Activated B cell treated with CpG ODN at 0.5 μM for 24 hours (primary cell): ENCODE measurements around the gene GTF2H1. TPM values are rescaled to one million over a fixed set of nuclear protein-coding genes. Genes with fewer than 3 reads are reported as not detected.
"Not testable (repeated sequence)": the region's sequence is repeated elsewhere in the genome, so short reads cannot be mapped to it uniquely, and the experiment has no call there.

ENCODE experiments used
- ATAC-seq: fragments of 200-7000 bp; cut with Tn5 transposase; one replicate; pipeline ENCODE4 v1.10.0; 2021; ENCODE audit warnings: low read depth, mild to moderate bottlenecking, moderate library complexity
- CTCF ChIA-PET: fragments of 350-600 bp; sonication (Branson Sonifier 250); formaldehyde crosslinking; loops from one replicate; lab custom pipeline; 2021; ENCODE audit warnings: antibody characterized with exemption; lab: Charles Lee
- POLR2A ChIA-PET: fragments of 350-600 bp; sonication (Branson Sonifier 250); formaldehyde crosslinking; loops from one replicate; lab custom pipeline; 2021; ENCODE audit warnings: antibody characterized with exemption; lab: Charles Lee
- DNase-seq: peaks from one replicate; pipeline ENCODE4 v3.0.0; 2022
- H3K27ac Mint-ChIP-seq: one replicate; pipeline ENCODE4 v1.8.0; 2020; ENCODE audit warnings: mixed read lengths
- H3K27me3 Mint-ChIP-seq: one replicate; pipeline ENCODE4 v1.8.0; 2021; ENCODE audit warnings: mixed read lengths
- H3K36me3 Mint-ChIP-seq: one replicate; pipeline ENCODE4 v1.8.0; 2021; ENCODE audit warnings: low read depth, mixed read lengths
- H3K4me1 Mint-ChIP-seq: one replicate; pipeline ENCODE4 v1.8.0; 2021; ENCODE audit warnings: mixed read lengths
- H3K4me3 Mint-ChIP-seq: one replicate; pipeline ENCODE4 v1.8.0; 2020; ENCODE audit warnings: mild to moderate bottlenecking, mixed read lengths
- H3K9me3 Mint-ChIP-seq: one replicate; pipeline ENCODE4 v1.8.0; 2020; ENCODE audit warnings: mixed read lengths
- intact Hi-C: fragments of 100-400 bp; cut with micrococcal nuclease; formaldehyde crosslinking; loops from one replicate; pipeline ENCODE4 v1.15.1; 2024
- total RNA-seq: library from RNA; stranded (reverse); gene quantifications from 2 replicates; pipeline ENCODE4 v1.2.3, GENCODE V29; 2022
- TF ChIP-seq, protein P1 (sequence below): fragments of 200-600 bp; IDR thresholded peaks from one replicate; pipeline ENCODE4 v1.8.0; 2022; ENCODE audit warnings: antibody characterized with exemption, mild to moderate bottlenecking

Gene GTF2H1
- total RNA-seq, 1 donor from 2014 or later = 71.5 TPM

DNA sequence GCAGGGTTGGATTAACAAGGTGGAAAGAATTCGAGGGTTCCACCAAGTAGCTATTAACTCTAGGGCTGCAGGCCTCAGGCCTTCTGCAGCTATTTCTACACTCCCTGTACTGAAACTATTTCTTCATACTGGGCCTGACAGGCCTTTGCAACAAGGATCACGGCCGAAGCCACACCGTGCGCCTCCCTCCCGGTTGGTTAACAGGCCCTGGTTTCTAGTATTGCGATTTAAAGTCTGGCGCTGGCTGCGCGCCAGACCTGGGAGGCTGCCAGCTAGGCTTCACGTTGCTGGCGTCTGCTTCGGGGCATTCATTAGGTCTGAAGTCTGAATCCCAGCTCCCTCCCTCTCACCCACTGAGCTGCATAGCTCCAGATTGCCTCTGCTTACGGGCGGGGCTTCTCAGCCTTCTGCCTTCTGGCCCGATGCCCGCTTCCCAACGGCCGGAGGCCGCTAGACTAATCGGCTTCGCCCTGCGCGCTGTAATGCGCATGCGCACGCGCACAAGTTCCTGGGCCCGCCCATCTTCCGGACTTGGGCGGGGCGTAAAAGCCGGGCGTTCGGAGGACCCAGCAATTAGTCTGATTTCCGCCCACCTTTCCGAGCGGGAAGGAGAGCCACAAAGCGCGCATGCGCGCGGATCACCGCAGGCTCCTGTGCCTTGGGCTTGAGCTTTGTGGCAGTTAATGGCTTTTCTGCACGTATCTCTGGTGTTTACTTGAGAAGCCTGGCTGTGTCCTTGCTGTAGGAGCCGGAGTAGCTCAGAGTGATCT is 73.6 kb downstream of the GTF2H1 start:
- intact Hi-C loops = loop anchor here (1.0 to 10.0 kb wide), 8 partner anchors 130 to 1969 kb away; partner anchors contain the start of genes C11orf58, HTATIP2, IGSF22 and SAAL1
- peak; percentile 76 for ATAC-seq
- peak overlapping the region; percentile 91 for H3K27ac Mint-ChIP-seq
- H3K36me3 Mint-ChIP-seq = peaks cover 58% of the 10 kb centered on the region
- H3K4me3 Mint-ChIP-seq = peak overlapping the region; percentile 96
- H3K9me3 Mint-ChIP-seq = no peaks in the 10 kb centered on the region
- peak; percentile 96 for DNase-seq
- H3K27me3 Mint-ChIP-seq = no peaks in the 10 kb centered on the region
- ChIA-PET POLR2A (interaction anchor here (0.7 to 6.5 kb wide), 17 partner anchors 12 to 383 kb away, joined by 3 to 154 read pairs (median 5); partner anchors contain the start of genes GTF2H1, HPS5, SAAL1 and SERGEF), CTCF (interaction anchor here (1.3 to 2.7 kb wide), 4 partner anchors 12 to 281 kb away, joined by 3 to 11 read pairs (median 8); partner anchors contain the start of gene HPS5)
- TF ChIP-seq, protein P1, sequence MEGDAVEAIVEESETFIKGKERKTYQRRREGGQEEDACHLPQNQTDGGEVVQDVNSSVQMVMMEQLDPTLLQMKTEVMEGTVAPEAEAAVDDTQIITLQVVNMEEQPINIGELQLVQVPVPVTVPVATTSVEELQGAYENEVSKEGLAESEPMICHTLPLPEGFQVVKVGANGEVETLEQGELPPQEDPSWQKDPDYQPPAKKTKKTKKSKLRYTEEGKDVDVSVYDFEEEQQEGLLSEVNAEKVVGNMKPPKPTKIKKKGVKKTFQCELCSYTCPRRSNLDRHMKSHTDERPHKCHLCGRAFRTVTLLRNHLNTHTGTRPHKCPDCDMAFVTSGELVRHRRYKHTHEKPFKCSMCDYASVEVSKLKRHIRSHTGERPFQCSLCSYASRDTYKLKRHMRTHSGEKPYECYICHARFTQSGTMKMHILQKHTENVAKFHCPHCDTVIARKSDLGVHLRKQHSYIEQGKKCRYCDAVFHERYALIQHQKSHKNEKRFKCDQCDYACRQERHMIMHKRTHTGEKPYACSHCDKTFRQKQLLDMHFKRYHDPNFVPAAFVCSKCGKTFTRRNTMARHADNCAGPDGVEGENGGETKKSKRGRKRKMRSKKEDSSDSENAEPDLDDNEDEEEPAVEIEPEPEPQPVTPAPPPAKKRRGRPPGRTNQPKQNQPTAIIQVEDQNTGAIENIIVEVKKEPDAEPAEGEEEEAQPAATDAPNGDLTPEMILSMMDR = no peak
- H3K4me1 Mint-ChIP-seq = peaks cover 18% of the 10 kb centered on the region

DNA sequence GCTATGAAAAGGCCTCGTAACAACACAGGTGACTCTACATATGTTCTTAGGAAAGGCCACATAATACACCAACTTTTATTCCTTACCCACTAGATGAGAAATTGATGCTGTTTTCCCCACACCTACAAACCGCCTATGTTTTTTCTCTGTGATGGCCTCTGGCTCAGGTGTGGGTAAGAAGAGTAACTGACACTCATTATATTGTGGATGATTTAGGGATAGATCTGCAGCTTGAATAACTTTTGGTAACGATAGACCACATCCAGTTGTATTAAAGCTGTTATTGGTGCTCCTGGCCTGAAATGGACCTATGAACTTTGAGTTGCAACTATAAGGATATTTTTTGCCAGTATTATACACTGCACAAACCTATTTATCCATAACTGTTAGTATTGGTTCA is 75.6 kb downstream of the GTF2H1 start:
- H3K4me1 Mint-ChIP-seq = peaks cover 18% of the 10 kb centered on the region
- H3K27ac Mint-ChIP-seq = no peak overlapping the region
- CTCF ChIA-PET = no interaction called here
- DNase-seq (no peak), ATAC-seq (no peak)
- POLR2A ChIA-PET = interaction anchor here (1.0 to 6.5 kb wide), 2 partner anchors 14 to 75 kb away, joined by 3 to 154 read pairs; partner anchors contain the start of gene GTF2H1
- intact Hi-C loops = loop anchor here (5.0 to 10.0 kb wide), 3 partner anchors 327 to 1967 kb away; partner anchors contain the start of genes C11orf58, HTATIP2 and IGSF22
- TF ChIP-seq, protein P1 = no peak
- no peaks in the 10 kb centered on the region for H3K27me3 Mint-ChIP-seq
- no peaks in the 10 kb centered on the region for H3K9me3 Mint-ChIP-seq
- peaks cover 74% of the 10 kb centered on the region for H3K36me3 Mint-ChIP-seq
- H3K4me3 Mint-ChIP-seq = no peak overlapping the region

DNA sequence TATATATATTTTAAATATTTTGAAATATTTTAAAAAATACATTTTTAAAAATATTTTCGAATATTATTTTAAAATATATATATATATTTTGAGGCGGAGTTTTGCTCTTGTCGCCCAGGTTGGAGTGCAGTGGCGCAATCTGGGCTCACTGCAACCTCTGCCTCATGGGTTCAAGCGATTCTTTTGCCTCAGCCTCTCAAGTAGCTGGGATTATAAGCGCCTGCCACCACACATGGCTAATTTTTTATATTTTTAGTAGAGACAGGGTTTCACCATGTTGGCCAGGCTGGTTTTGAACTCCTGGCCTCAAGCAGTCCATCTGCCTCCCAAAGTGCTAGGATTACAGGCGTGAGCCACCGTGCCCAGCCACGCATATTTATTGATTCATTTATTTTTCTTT is 78.7 kb downstream of the GTF2H1 start:
- peaks cover 12% of the 10 kb centered on the region for H3K4me1 Mint-ChIP-seq
- H3K4me3 Mint-ChIP-seq, H3K27me3 Mint-ChIP-seq, DNase-seq, intact Hi-C loops, H3K27ac Mint-ChIP-seq, H3K9me3 Mint-ChIP-seq, ATAC-seq, CTCF ChIA-PET: not testable (repeated sequence)
- POLR2A ChIA-PET = interaction anchor here (0.6 to 1.2 kb wide), 3 partner anchors 126 to 500 kb away, joined by 3 read pairs; partner anchors contain the start of gene TSG101
- peaks cover 81% of the 10 kb centered on the region for H3K36me3 Mint-ChIP-seq

DNA sequence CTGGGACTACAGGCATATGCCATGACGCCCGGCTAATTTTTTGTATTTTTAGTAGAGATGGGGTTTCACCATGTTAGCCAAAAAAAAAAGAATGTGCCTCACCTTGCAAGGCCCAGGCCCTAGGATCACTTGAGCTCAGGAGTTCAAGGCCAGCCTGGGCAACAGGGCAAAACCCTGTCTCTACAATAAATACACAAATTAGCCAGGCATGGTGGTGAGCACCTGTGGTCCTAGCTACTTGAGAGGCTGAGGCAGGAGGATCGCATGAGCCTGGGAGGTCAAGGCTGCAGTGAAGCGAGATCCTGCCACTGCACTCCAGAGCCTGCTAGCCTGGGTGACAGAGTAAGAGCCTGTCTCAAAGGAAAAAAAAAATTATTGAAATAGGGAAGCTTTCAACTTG is 81.7 kb downstream of the GTF2H1 start:
- Mint-ChIP-seq H3K4me3 (no peak overlapping the region), H3K4me1 (no peaks in the 10 kb centered on the region), H3K36me3 (peaks cover 77% of the 10 kb centered on the region), H3K27ac (no peak overlapping the region), H3K9me3 (no peaks in the 10 kb centered on the region), H3K27me3 (no peaks in the 10 kb centered on the region)
- TF ChIP-seq, protein P1 = no peak
- intact Hi-C loops = no loop called here
- ChIA-PET CTCF (interaction anchor here (0.7 kb wide), 1 partner anchor 80 kb away, joined by 3 read pairs; no protein-coding TSS in a partner anchor), POLR2A (interaction anchor here (1.1 kb wide), 1 partner anchor 10 kb away, joined by 3 read pairs; the partner anchor contains the start of gene LDHA)
- DNase-seq (no peak), ATAC-seq (no peak)

DNA sequence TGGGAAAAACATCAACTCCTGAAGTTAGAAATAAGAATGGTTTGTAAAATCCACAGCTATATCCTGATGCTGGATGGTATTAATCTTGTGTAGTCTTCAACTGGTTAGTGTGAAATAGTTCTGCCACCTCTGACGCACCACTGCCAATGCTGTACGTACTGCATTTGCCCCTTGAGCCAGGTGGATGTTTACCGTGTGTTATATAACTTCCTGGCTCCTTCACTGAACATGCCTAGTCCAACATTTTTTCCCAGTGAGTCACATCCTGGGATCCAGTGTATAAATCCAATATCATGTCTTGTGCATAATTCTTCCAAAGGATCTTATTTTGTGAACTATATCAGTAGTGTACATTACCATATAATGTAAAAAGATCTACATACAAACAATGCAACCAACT is 85.0 kb downstream of the GTF2H1 start:
- DNase-seq, H3K4me1 Mint-ChIP-seq, H3K9me3 Mint-ChIP-seq, H3K27ac Mint-ChIP-seq, CTCF ChIA-PET, intact Hi-C loops, POLR2A ChIA-PET, H3K27me3 Mint-ChIP-seq, H3K4me3 Mint-ChIP-seq, ATAC-seq: not testable (repeated sequence)
- H3K36me3 Mint-ChIP-seq = peaks cover 50% of the 10 kb centered on the region
